ENCODE results near the gene GLYAT. TPM values are rescaled to one million over a fixed set of nuclear protein-coding genes. Genes with fewer than 3 reads are reported as not detected.

The GLYAT gene, protein sequence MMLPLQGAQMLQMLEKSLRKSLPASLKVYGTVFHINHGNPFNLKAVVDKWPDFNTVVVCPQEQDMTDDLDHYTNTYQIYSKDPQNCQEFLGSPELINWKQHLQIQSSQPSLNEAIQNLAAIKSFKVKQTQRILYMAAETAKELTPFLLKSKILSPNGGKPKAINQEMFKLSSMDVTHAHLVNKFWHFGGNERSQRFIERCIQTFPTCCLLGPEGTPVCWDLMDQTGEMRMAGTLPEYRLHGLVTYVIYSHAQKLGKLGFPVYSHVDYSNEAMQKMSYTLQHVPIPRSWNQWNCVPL
- not detected in 2 replicates for total RNA-seq

DNA sequence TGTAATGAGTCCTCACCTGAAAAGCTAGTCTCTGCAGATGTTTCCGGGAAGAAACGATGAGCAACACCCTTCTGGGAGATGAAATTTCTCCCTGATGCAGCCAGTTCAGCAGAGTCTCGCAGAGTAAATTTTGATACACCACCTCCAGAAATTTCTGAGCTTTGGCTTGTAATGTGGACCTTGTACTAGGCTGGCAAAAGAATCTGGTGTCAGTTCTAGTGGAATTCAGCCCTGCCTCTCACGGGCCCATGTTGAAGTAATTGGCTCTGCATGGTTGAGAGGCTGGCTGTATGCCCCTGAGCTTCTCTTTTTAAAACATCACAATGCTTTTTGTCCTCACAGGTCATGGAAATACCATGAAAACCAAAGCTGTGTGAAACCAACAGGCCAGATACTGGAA is at the start of gene GLYAT:
Gene GLYAT (minus strand): TSS at position 125 of the 400 bp plus-strand sequence. CDS start 7,447 bp downstream, outside the sequence.

Other genes with a start within 250 kb of the GLYAT start
- not detected in 2 replicates for gene OR5B21, start 223.8 kb downstream of the GLYAT start, total RNA-seq
- gene LPXN, start 156.1 kb downstream of the GLYAT start, total RNA-seq: 24.3 and 38.5 TPM in 2 replicates
- gene ZFP91, start 152.9 kb downstream of the GLYAT start, total RNA-seq: 33.1 and 59.8 TPM in 2 replicates
- gene CNTF, start 109.3 kb downstream of the GLYAT start, total RNA-seq: 1.8 and 2.9 TPM in 2 replicates
- gene GLYATL2, start 112.8 kb upstream of the GLYAT start, total RNA-seq: 0.73 and 0.98 TPM in 2 replicates
- 0.98 and 3.3 TPM in 2 replicates for gene GLYATL1, start 207.5 kb upstream of the GLYAT start, total RNA-seq